IMR-90 (cell line): ENCODE results near the gene RSL1D1. TPM values are rescaled to one million over a fixed set of nuclear protein-coding genes. Genes with fewer than 3 reads are reported as not detected.
A peak's percentile ranks its signal among the peaks of the same experiment; 100 is the strongest.

Experiments
- ATAC-seq: fragments of 200-7000 bp; cut with Tn5 transposase; 2 replicates; pipeline ENCODE4 v1.9.1; 2020; ENCODE audit warnings: low read depth, mild to moderate bottlenecking, moderate library complexity
- BruUV-seq: library from RNA; stranded (reverse); fragments of 400-500 nt; replicated peaks from 2 replicates; lab custom pipeline; 2021; lab: Mats Ljungman, UMichigan
- CTCF ChIA-PET: fragments of 300-600 bp; formaldehyde crosslinking; extraction: SDS; loops from one replicate; lab custom pipeline; 2021; ENCODE audit warnings: antibody characterized with exemption; lab: Yijun Ruan, JAX
- POLR2A ChIA-PET: fragments of 300-600 bp; sonication (Branson Sonifier 250); formaldehyde crosslinking; loops from one replicate; lab custom pipeline; 2022; ENCODE audit warnings: antibody characterized with exemption; ENCODE audit not compliant: unreplicated experiment; lab: Charles Lee
- DNase-seq: peaks from one replicate; pipeline ENCODE4 v3.0.0; 2013
- H2AFZ ChIP-seq: replicated peaks from 2 replicates; pipeline ENCODE3; 2013; ENCODE audit warnings: low read length, mild to moderate bottlenecking; ENCODE audit not compliant: poor library complexity
- H2AK5ac ChIP-seq: 2 replicates; pipeline ENCODE4 v1.6.1; 2013; ENCODE audit warnings: low read depth, low read length, inconsistent platforms
- H2AK9ac ChIP-seq: replicated peaks from 2 replicates; pipeline ENCODE3; 2013; ENCODE audit warnings: mild to moderate bottlenecking, low read depth, low read length, moderate library complexity; ENCODE audit not compliant: poor library complexity
- H2BK120ac ChIP-seq: 2 replicates; pipeline ENCODE4 v1.6.1; 2013; ENCODE audit warnings: low read depth, low read length, inconsistent platforms
- H2BK15ac ChIP-seq: 3 replicates; pipeline ENCODE4 v1.6.1; 2013; ENCODE audit warnings: low read depth, low read length, inconsistent platforms
- H2BK20ac ChIP-seq: 2 replicates; pipeline ENCODE4 v1.6.1; 2013; ENCODE audit warnings: low read depth, mild to moderate bottlenecking, inconsistent platforms, low read length, moderate library complexity
- H2BK5ac ChIP-seq: 2 replicates; pipeline ENCODE4 v1.6.1; 2013; ENCODE audit warnings: mild to moderate bottlenecking, low read depth, low read length, inconsistent platforms; ENCODE audit not compliant: poor library complexity, severe bottlenecking
- H3K14ac ChIP-seq: replicated peaks from 2 replicates; pipeline ENCODE4 v1.6.1; 2013; ENCODE audit warnings: low read depth, low read length, inconsistent platforms
- H3K18ac ChIP-seq: 2 replicates; pipeline ENCODE4 v1.6.1; 2013; ENCODE audit warnings: low read depth, low read length, control low read depth
- H3K23ac ChIP-seq: 2 replicates; pipeline ENCODE4 v1.6.1; 2013; ENCODE audit warnings: low read depth, low read length, inconsistent platforms
- H3K27ac ChIP-seq: 2 replicates; pipeline ENCODE4 v1.5.1; 2013; ENCODE audit warnings: mild to moderate bottlenecking, control low read depth, low read length; ENCODE audit not compliant: insufficient read depth
- H3K27me3 ChIP-seq: 2 replicates; pipeline ENCODE4 v1.6.1; 2013; ENCODE audit warnings: low read length; ENCODE audit not compliant: control insufficient read depth, insufficient read depth
- H3K36me3 ChIP-seq: 2 replicates; pipeline ENCODE4 v1.6.1; 2013; ENCODE audit warnings: low read length, mixed read lengths; ENCODE audit not compliant: control insufficient read depth, insufficient read depth
- H3K4ac ChIP-seq: 2 replicates; pipeline ENCODE4 v1.6.1; 2013; ENCODE audit warnings: low read depth, low read length, inconsistent platforms
- H3K4me1 ChIP-seq: 2 replicates; pipeline ENCODE4 v1.6.1; 2013; ENCODE audit warnings: low read length, mixed read lengths; ENCODE audit not compliant: control insufficient read depth, insufficient read depth
- H3K4me2 ChIP-seq: 2 replicates; pipeline ENCODE4 v1.6.1; 2013; ENCODE audit warnings: low read depth, mild to moderate bottlenecking, control low read depth, low read length, moderate library complexity
- H3K4me3 ChIP-seq: 2 replicates; pipeline ENCODE4 v1.5.1; 2013; ENCODE audit warnings: low read depth, mild to moderate bottlenecking, control low read depth, low read length, moderate library complexity; ENCODE audit not compliant: insufficient read depth
- H3K56ac ChIP-seq: 2 replicates; pipeline ENCODE4 v1.6.1; 2013; ENCODE audit warnings: low read length, inconsistent platforms; ENCODE audit not compliant: insufficient read depth; ENCODE audit errors: extremely low read depth
- H3K79me1 ChIP-seq, 2 experiments: 2 replicates each; pipeline ENCODE4 v1.6.1; 2013; ENCODE audit warnings: low read length in 2 of 2, inconsistent platforms in 1 of 2, low read depth in 1 of 2
- H3K9ac ChIP-seq: 2 replicates; pipeline ENCODE4 v1.6.1; 2013; ENCODE audit warnings: low read depth, low read length, control low read depth
- H3K9me1 ChIP-seq: 2 replicates; pipeline ENCODE4 v1.6.1; 2013; ENCODE audit warnings: low read length, inconsistent platforms; ENCODE audit not compliant: insufficient read depth
- H3K9me3 ChIP-seq: 2 replicates; pipeline ENCODE4 v1.6.1; 2013; ENCODE audit warnings: low read length; ENCODE audit not compliant: control insufficient read depth, insufficient read depth
- H4K20me1 ChIP-seq: 2 replicates; pipeline ENCODE4 v1.6.1; 2013; ENCODE audit warnings: low read length, inconsistent platforms; ENCODE audit not compliant: insufficient read depth
- H4K5ac ChIP-seq: 2 replicates; pipeline ENCODE4 v1.6.1; 2013; ENCODE audit warnings: mild to moderate bottlenecking, low read depth, low read length, control low read depth
- H4K8ac ChIP-seq, 2 experiments: 2 replicates each; pipeline ENCODE4 v1.6.1; 2013; ENCODE audit warnings: low read depth in 2 of 2, low read length in 2 of 2, control low read depth in 1 of 2, inconsistent platforms in 1 of 2
- H4K91ac ChIP-seq: 2 replicates; pipeline ENCODE4 v1.6.1; 2013; ENCODE audit warnings: low read depth, low read length, inconsistent platforms; ENCODE audit not compliant: insufficient read depth
- CTCF ChIP-seq: conservative IDR thresholded peaks from 2 replicates; pipeline ENCODE4 v1.5.1; 2012; ENCODE audit warnings: mild to moderate bottlenecking, low read depth, low read length, improper control_type of control experiment
- WGBS, 2 experiments: methylation state at CpG; one replicate each; pipeline versions ENCODE4 v1.1.5 to v1.1.7; 2013; ENCODE audit warnings: missing lambda C conversion rate in 2 of 2; ENCODE audit not compliant: insufficient read length in 1 of 2; ENCODE audit errors: extremely low coverage in 2 of 2; 5-methylcytosine and 5-hydroxymethylcytosine counted together
- dilution Hi-C: fragments of 300-500 bp; cut with HindIII; formaldehyde crosslinking; loops from one replicate; pipeline ENCODE4 v1.14.3; 2018; ENCODE audit warnings: low sequenced_read_pairs; ENCODE audit not compliant: unreplicated experiment
- in situ Hi-C: fragments of 300-500 bp; cut with MboI; formaldehyde crosslinking; loops from 3 replicates; pipeline ENCODE4 v1.14.3; 2019; ENCODE audit warnings: low sequenced_read_pairs, inconsistent platforms, mixed read lengths
- intact Hi-C: fragments of 100-400 bp; cut with micrococcal nuclease; formaldehyde crosslinking; loops from 2 replicates; pipeline ENCODE4 v1.10.0; 2022
- polyA plus RNA-seq, 3 experiments: library from polyadenylated mRNA; depleted of rRNA; stranded (reverse); fragments of >200 nt; gene quantifications; 2 replicates each; pipeline ENCODE4 v1.2.3, GENCODE V29; 2012; ENCODE audit warnings: low replicate concordance in 1 of 3
- total RNA-seq: library from RNA; depleted of rRNA; stranded (reverse); fragments of >200 nt; gene quantifications from 2 replicates; pipeline ENCODE4 v1.2.3, GENCODE V29; 2012
- TF ChIP-seq, protein P1 (sequence below): fragments of 150-350 bp; IDR thresholded peaks from 2 replicates; pipeline ENCODE4 v1.6.1; 2017; ENCODE audit warnings: mild to moderate bottlenecking, antibody characterized with exemption, low read length, low read depth

Gene RSL1D1
- total and polyA plus RNA-seq, 2 of the 4 experiments (the other 2 are of a cell fraction): 63.8 to 77.4 TPM

DNA sequence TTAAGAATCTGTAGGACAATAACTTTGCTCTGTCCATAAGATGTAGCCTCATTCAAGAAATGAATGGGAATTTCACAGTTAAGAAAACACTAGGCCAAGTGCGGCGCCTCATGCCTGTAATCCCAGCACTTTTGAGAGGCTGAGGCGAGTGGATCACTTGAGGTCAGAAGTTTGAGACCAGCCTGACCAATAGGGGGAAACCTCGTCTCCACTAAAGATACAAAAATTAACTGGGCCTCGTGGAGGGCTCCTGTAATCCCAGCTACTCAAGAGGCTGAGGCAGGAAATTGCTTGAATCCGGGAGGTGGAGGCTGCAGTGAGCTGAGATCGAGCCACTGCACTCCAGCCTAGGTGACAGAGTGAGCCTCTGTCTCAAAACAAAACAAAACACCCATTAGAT is 19.9 kb upstream of the RSL1D1 start:
- Histone ChIP-seq H3K36me3 (peaks cover 19% of the 10 kb centered on the region), H3K4me1 (peaks cover 4% of the 10 kb centered on the region; the same call in 1 of the 2 replicates), H3K18ac (no peak overlapping the region), H3K4ac (no peak overlapping the region), H3K9ac (no peak overlapping the region), H3K14ac (no peak overlapping the region), H3K56ac (no peak overlapping the region), H3K27ac (no peak overlapping the region), H4K8ac (no peak overlapping the region; a peak in 1 of 4 replicates), H2AFZ (no peak overlapping the region), H3K23ac (no peak overlapping the region), H4K91ac (no peak overlapping the region), H2BK20ac (no peak overlapping the region), H2AK9ac (no peak overlapping the region), H3K4me3 (no peak overlapping the region), H3K4me2 (no peak overlapping the region), H2BK120ac (no peak overlapping the region), H4K20me1 (peaks cover 17% of the 10 kb centered on the region; the same call in 1 of the 2 replicates), H2BK15ac (no peak overlapping the region), H2BK5ac (peak overlapping the region; percentile 46), H4K5ac (no peak overlapping the region), H3K79me1 (peaks cover 4 to 50% of the 10 kb centered on the region in 2 experiments; a peak in 3 of 4 replicates), H3K27me3 (no peaks in the 10 kb centered on the region), H2AK5ac (no peak overlapping the region), H3K9me3 (no peaks in the 10 kb centered on the region), H3K9me1 (peaks cover 5% of the 10 kb centered on the region; the same call in 1 of the 2 replicates)
- CTCF ChIA-PET: interaction anchor here (0.9 kb wide), 1 partner anchor 197 kb away, joined by 3 read pairs; no protein-coding TSS in a partner anchor
- dilution Hi-C loops: no loop called here
- DNase-seq (peak; percentile 30), ATAC-seq (peak; percentile 50; the same call in 1 of the 2 replicates)
- WGBS, 2 experiments: no CpG with 5 or more reads among the region's 7 CpGs
- TF ChIP-seq CTCF: 0 out of 2 replicates have a peak, but pooled peaks have one; percentile 7
- TF ChIP-seq, protein P1, sequence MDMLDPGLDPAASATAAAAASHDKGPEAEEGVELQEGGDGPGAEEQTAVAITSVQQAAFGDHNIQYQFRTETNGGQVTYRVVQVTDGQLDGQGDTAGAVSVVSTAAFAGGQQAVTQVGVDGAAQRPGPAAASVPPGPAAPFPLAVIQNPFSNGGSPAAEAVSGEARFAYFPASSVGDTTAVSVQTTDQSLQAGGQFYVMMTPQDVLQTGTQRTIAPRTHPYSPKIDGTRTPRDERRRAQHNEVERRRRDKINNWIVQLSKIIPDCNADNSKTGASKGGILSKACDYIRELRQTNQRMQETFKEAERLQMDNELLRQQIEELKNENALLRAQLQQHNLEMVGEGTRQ: no peak
- in situ Hi-C loops: no loop called here
- intact Hi-C loops: loop anchor here (5.0 kb wide), 1 partner anchor 196 kb away; no protein-coding TSS in a partner anchor
- no TSS peak for BruUV-seq
- POLR2A ChIA-PET: no interaction called here
